ENCODE data around the gene HOXD4. TPM values are rescaled to one million over a fixed set of nuclear protein-coding genes. Genes with fewer than 3 reads are reported as not detected.

Gene HOXD4
- total RNA-seq, 1 donor from 2014 or later, result 4.1 TPM

DNA sequence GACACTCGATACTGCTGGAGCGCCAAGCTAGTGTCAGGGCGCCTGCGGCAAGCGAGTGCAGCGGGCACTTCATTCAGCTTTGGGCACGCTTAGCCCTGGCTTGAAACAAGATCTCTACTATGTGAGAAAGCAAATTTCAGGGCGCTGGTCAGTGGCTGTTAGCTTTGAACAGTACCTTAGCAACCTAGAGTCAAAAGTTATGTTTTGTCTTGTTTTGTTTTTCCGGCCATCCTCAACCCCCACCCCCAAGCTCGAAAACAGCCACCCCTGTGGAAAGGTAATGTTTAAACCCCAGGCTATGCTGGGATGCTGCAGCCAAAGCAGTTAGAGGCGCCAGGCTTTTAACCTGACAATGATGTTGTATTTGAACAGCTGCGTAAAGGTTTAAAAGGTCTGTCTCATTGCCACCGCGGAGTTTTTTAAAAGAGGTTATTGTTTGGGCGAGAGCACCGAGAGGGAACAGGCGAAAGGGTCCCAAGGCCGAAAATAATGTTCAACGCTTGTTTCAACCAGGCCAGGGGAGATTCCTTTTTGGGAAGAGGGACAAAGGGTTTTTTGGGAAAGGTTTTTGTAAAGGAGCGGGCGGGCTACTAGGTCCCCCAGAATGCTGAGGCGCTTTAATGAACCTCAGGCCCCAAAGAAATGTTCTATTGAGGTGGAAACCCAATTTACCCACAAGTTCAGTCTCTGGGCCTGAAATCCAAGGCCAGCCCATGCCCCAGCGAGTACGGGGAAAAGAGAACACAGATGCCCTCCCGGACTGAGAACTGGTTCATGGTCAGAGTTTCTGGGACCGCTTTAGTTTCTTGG, 37.0 kb upstream of the HOXD4 start:
- DNase-seq (ENCODE audit: low spot score), result no peak

DNA sequence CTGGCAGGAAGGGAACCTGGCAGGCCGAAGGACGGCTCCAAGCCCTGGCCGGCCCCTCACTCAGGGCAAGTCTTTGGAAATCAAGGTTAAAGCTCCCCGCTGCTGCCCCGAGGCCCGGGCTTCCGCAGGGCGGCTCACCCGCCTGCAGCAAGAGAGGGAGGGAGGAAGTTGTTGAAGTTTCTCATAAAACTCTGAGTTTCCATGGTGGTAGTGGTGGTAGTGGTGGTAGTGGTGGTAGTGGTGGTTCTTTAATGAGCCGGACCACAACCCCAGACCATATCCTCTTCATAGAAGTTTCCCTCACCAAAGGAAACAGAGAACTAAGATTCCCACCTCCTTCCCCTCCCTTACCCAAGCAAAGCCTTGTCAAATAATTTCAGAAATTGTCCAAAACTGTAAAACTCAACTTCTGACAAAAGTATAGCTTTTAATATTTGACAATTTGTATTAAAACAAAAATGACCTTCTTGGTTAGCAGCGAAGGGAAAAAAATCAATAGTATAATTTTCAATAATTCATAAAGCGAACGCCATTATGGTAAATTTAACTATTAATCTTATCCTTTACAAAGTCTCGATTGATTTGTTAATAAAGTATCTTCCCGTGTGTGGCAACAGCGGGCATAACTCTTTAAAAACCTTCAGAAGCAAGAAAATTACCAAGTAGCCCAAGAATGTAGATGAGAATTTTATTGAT, 36.3 kb upstream of the HOXD4 start:
- no peak for DNase-seq (ENCODE audit: low spot score)

DNA sequence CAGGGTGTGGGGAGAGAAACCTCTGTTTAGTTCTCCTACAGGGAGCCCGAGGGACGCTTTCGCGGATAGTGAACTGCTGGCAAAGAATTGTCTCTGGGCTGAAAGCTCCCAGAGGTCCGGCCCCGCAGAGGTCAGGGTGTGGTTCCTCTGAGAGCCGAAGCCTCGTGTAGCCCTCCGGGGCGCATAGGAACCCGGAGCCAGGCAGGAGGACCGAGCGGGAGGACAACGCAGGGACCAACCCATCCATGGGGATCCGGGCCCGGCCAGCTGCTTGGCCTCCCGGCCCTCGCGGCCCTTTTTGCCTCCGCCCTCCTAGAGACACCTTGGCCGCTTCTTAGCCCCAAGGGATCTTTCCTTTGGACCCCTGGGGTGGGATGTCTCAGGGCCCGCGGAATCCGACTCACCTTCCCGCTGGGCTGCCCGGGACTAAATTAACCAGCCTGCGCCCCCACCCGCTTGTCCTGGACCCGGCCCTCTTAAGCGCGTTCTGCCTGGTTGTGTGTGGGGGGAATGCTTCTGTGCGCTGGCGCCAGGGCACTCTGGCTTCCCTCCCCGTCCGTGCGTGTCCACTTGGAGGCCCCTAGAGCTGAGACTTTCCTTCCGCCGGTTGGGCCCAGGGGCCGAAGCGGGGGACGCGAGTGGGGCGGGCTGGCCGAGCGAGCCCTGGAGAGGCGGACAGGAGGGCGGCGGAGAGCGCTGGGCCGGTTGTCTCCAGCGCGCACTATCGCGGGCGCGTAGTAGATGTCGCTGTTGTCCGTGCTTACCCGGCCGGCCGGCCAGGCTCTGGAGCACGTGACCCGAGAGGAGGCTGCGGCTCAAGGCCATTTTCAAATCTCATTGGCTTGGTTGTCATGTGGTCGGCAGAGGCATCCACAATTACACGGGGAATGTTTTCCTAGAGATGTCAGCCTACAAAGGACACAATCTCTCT, 35.2 kb upstream of the HOXD4 start, which contains the start of gene HOXD10:
Gene HOXD10 (plus strand): TSS at position 896 of the 931 bp plus-strand sequence. CDS start 56 bp downstream, outside the sequence.
- DNase-seq (ENCODE audit: low spot score), result peak; percentile 90

DNA sequence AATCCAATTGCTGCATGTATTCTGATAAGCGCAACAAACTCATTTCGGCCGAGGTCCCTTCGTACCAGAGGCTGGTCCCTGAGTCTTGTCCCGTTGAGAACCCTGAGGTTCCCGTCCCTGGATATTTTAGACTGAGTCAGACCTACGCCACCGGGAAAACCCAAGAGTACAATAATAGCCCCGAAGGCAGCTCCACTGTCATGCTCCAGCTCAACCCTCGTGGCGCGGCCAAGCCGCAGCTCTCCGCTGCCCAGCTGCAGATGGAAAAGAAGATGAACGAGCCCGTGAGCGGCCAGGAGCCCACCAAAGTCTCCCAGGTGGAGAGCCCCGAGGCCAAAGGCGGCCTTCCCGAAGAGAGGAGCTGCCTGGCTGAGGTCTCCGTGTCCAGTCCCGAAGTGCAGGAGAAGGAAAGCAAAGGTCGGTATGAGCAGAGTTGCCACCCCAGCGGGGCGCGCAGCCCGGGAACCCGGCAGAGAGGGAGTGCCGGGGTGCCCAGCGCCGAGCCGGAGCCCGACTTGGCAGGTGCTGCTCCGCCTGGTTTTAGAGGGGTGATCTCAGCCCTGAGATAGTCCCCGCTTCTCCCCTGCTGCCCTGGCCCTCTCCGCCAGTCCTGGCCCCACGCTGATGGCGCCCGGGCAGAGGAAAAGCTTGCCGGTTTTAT, 34.1 kb upstream of the HOXD4 start:
- peak; percentile 82 for DNase-seq (ENCODE audit: low spot score)

DNA sequence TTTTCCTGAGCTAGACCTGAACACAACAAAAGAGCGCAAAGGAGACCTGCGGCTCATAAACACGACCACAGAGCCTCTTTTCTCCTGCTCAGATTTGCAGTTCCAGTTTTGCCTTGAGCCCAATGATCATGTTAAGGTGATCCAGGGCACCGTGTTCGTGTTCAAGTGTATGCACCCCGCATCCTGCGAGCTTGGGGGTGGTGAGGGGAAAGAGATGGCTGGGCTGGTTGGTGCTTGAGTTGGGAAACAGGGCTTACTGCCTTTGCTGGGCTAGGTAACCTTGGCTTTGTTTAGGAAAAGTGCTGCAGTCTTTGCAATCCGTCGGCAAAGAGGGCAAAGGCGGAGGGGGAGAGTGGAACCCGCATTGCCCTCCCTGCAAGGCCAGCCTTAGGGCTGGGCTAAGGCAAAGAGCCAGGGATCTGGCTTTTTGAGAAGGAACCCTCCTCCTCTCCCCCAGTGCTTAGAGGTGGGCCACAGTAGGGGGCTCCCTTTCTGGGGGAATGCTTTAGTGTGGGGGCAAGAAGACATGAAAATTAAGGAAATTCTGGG, 33.5 kb upstream of the HOXD4 start:
- peak; percentile 84 for DNase-seq (ENCODE audit: low spot score)

DNA sequence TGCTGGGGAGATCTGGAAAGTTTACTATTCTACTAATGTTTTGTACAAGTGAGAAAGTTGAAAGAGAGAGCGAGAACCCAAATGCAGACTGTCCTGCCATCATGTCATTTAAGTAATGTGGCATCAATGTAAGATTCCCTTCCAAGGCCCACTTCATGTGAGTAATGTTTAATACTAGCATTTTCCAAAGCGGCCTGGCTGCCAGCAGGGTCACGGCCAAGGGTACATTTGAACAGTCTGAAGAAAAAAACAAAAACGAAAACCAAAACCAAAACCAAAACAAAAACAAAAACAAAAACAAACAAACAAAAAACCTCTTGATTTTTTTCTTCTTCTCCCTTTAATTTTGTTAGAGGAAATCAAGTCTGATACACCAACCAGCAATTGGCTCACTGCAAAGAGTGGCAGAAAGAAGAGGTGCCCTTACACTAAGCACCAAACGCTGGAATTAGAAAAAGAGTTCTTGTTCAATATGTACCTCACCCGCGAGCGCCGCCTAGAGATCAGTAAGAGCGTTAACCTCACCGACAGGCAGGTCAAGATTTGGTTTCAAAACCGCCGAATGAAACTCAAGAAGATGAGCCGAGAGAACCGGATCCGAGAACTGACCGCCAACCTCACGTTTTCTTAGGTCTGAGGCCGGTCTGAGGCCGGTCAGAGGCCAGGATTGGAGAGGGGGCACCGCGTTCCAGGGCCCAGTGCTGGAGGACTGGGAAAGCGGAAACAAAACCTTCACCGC, 32.6 kb upstream of the HOXD4 start:
- peak; percentile 55 for DNase-seq (ENCODE audit: low spot score)

DNA sequence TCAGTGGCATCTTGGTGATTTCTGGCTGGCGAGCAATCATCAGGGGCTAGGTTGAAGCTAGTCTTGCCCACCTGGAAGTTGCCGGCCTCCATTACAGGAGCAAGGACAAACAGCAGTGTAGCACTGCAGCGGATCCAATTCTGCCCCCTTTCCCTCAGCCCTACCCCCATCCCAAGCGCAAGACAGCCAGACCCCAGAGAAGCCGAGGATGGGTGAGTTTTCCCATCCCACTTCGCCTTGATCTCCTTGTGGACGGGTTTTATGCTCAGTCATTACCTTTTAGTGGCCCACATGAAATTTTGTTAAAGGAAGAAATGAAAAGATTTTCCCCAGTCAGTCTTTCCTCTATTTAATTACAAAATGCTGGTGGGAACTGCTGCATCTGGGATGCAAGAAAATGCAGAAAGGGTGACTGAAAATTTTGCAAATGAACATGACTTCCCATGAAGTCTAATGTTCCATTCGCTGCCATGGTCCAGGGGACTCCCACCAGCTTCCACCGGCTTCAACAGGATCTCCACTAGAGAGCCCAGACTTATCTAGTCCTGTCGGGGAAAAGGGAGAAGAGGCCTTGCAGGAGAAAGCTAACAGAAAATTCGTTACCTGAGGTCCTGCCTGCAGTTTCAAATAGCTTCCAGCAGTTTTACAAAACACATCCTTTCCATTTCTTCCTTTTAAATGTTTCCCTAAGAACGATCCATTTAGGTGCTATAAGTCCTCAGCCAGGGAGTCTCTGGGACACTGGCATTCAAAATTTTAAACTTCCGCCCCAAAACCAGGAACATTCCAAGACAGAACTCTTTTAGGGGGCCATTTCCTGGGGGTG, 30.8 kb upstream of the HOXD4 start:
- DNase-seq (ENCODE audit: low spot score), result no peak

DNA sequence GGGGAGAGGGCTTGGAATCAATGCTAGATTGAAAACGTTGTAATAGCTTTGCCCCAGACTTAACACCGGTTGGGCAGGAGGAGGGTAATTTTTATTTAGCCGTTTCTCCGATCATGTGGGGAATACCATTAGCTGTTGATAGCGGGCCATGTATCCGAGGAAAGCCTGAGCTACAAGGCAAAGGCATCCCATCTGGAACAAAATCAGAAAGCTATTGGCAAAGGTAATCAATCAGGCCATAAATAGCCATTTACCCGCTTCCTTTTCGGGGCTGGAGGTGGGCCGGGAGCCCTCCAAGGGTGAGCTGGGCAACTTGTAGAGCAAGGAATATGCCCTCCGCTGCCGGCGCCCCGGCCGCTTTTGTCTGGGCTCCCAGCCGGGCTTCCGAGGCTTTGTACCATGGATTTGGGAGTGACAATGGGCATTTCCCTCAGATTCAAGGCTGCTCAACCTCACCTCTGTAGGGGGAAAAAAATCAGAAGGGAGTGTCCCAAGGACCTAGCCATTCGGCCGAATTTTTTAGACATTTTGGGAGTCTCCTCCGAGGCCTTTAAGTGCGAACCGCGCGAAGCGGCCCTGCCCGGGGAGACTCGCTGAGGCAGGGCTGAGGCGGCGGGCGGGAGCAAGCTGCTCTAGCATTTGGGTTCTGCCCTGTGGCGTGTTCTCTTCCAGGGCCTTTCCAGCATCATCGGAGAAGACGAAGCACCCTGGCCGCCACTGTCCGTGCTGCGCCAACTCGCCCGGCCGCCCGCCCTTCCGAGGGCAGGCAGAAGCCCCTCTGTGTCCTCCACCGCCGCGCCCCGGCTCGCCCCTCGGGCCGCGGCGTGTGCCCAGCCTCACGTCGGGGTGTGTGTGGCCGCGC, 29.9 kb upstream of the HOXD4 start:
- peak; percentile 81 for DNase-seq (ENCODE audit: low spot score)

DNA sequence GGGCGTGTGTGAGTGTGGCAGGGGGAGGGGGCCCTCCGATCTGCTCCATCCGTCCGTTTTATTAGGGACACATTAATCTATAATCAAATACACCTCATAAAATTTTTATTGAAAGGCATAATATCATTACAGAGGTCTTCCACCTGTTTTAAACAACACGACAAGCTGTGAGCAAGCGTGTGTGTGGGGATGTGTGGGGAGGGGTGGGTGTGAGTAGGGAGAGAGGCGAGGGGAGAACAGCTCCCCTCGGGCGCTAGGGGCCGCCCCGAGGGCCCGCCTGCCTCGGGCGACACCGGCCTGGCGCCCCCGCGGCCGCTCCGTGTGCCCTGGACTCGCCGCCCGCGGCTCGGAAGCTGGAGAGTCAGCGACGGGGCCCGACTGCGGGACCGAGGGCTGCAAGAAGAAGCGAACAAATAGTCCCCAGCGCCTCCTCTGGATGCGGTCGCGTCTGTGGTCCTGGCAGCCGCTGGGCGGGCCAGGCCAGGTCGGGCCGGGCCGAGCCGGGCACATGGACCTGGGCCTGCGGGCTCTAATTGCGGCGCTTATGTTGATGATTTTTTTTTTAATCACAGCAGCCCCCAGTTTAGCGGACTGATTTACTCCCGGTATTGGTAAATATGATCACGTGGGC, 29.2 kb upstream of the HOXD4 start:
- DNase-seq (ENCODE audit: low spot score), result no peak

DNA sequence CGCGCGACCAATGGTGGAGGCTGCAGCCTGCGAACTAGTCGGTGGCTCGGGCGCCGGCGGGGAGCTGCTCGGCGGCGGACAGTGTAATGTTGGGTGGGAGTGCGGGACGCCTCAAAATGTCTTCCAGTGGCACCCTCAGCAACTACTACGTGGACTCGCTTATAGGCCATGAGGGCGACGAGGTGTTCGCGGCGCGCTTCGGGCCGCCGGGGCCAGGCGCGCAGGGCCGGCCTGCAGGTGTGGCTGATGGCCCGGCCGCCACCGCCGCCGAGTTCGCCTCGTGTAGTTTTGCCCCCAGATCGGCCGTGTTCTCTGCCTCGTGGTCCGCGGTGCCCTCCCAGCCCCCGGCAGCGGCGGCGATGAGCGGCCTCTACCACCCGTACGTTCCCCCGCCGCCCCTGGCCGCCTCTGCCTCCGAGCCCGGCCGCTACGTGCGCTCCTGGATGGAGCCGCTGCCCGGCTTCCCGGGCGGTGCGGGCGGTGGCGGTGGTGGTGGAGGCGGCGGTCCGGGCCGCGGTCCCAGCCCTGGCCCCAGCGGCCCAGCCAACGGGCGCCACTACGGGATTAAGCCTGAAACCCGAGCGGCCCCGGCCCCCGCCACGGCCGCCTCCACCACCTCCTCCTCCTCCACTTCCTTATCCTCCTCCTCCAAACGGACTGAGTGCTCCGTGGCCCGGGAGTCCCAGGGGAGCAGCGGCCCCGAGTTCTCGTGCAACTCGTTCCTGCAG, 28.5 kb upstream of the HOXD4 start, which contains the start of gene HOXD9:
Gene HOXD9 (plus strand): TSS at position 37 of the 728 bp plus-strand sequence. CDS start 50 bp downstream, at position 87.
- peak; percentile 91 for DNase-seq (ENCODE audit: low spot score)

DNA sequence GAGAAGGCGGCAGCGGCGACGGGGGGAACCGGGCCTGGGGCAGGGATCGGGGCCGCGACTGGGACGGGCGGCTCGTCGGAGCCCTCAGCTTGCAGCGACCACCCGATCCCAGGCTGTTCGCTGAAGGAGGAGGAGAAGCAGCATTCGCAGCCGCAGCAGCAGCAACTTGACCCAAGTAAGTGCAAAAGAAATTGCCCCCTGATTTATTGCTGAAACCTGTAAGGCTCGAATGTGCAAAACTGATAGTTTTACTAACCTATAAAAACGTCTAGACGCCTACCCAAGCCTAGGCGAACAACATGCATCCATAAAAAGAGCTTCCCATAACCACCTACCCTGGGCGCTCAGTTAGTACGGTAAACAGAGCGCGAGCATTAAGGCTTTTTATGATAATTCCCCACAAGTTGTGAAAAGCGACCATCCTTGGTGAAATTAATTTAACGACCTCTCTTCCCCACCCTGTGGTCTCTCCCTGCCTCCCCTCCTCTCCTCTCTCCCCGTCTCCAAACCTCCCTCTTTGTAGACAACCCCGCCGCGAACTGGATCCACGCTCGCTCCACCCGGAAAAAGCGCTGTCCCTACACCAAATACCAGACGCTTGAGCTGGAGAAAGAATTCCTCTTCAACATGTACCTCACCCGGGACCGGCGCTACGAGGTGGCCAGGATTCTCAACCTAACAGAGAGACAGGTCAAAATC, 27.8 kb upstream of the HOXD4 start:
- no peak for DNase-seq (ENCODE audit: low spot score)

DNA sequence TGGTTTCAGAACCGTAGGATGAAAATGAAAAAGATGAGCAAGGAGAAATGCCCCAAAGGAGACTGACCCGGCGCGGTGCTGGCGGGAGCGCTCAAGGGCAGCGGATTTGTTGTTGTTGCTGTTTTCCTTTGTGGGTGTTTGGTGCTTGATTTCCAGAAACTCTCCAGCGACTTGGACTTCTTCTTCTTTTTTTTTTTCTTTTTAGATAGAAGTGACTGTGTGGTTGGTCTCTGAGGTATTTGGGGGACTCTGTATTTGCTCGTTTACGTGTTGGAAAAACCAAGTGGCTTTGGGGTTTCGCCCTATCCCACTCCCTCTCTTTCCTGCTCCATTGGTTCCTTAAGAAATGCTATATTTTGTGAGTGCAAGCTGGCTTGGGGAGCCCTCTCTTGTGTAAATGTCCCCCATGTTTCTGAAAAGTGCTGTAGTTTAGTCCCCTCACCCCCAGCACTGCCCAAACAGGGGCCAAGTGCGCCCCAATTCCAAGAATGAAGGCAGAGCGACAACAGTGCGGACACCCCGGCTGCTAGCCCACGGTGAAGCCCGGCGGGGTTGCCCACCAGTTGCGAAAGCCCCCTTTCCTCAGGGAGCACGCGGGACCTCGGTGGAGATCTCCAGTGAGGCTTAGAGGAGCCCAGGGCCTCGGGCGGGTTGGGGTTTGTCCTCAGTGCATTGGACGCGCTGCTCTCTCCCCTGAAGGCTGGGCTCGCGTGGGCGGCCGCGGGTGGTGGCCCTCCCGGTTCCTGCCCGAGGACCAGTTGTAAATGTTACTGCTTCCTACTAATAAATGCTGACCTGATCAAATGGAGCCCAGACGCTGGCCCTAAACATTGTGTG, 27.0 kb upstream of the HOXD4 start:
- DNase-seq (ENCODE audit: low spot score), result peak; percentile 78

DNA sequence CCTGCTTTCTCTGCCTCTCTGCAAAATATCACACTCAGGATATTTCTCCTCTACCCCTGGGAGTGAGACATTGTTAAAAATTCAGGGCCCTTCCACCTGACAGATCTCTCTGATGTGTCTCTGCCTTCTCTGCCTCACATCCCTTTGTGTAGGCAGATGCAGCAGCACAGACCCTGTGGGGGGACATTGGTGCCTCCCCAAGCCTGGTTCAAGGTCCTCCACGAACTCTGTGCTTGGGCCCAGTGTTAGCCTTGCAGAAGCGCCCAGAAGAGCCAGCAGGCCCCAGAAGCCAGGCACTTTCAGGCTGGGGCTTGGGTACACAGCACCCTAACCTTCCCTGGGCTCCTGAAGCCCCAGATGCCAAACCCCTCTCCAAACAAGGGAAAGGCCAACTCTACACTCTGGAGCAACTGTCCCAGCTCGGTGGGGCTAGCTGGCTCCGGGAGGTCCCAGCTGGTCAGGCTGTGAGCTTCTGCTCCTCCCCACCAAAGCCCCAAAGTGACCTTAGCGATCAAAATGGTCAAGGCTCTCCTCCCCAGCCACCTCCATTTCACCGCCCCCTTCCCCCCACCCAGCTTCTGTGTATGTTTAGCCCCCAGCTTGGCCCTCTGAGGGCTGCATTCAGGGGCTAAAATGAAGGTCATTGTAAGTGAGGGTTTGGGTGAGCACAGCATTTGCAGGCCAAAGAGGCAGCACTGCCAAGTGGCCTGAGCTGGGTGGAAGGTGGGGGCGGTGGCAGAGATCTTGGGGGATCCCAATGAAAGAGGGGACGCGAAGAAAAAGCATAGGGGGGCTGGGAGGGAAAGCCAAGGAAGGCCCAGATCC, 26.2 kb upstream of the HOXD4 start:
- peak; percentile 65 for DNase-seq (ENCODE audit: low spot score)

DNA sequence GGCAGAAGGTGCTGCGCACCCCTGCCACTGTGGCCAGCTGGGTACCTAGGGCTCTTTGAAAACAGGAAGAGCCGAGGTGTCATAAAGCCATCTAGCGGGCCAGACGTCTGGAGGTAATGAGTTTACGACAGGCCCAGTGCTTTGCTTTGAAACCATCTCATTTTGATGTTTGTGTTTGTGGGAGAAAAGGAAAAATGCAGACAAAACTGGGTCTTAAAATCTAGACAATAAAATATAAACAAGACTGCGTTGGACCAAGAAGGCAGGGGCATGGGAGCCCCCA, 25.6 kb upstream of the HOXD4 start:
- no peak for DNase-seq (ENCODE audit: low spot score)

Data from mesenteric fat pad (tissue), 1 donor.